Effector memory CD4-positive, alpha-beta T cell (primary cell): ENCODE measurements around the gene BCL10.

ENCODE experiments used
- DNase-seq, 3 donors: peaks; one replicate each; pipeline ENCODE4 v3.0.0-alpha.2; 2020
- H3K27ac ChIP-seq: 2 replicates; pipeline ENCODE4 v1.7.0; 2013; ENCODE audit warnings: mild to moderate bottlenecking, low read length, moderate library complexity; ENCODE audit not compliant: insufficient read depth, poor library complexity, severe bottlenecking
- H3K27me3 ChIP-seq: replicated peaks from 2 replicates; pipeline ENCODE4 v1.7.0; 2013; ENCODE audit warnings: mild to moderate bottlenecking, low read length; ENCODE audit not compliant: insufficient read depth, control insufficient read depth, poor library complexity, severe bottlenecking
- H3K36me3 ChIP-seq: 2 replicates; pipeline ENCODE4 v1.7.0; 2013; ENCODE audit warnings: mild to moderate bottlenecking, low read length, moderate library complexity; ENCODE audit not compliant: control insufficient read depth, insufficient read depth
- H3K4me1 ChIP-seq: 2 replicates; pipeline ENCODE4 v1.7.0; 2013; ENCODE audit warnings: low read length, mild to moderate bottlenecking; ENCODE audit not compliant: control insufficient read depth, insufficient read depth, poor library complexity, severe bottlenecking
- H3K4me3 ChIP-seq: 2 replicates; pipeline ENCODE4 v1.7.0; 2013; ENCODE audit warnings: low read length, low read depth, mild to moderate bottlenecking; ENCODE audit not compliant: insufficient read depth, poor library complexity, severe bottlenecking
- H3K9me3 ChIP-seq: 2 replicates; pipeline ENCODE4 v1.7.0; 2013; ENCODE audit warnings: mild to moderate bottlenecking, low read length, moderate library complexity; ENCODE audit not compliant: control insufficient read depth
- total RNA-seq, 3 donors: gene quantifications; one replicate each; lab custom pipeline; 2026; lab: John Stamatoyannopoulos, UW

The BCL10 gene
- 47.4 to 67.4 (median 59.1) reads per million in 3 donors for total RNA-seq

GRCh38 chr1:85276215-85276977 lies at the start of gene BCL10:
Gene BCL10 (minus strand): TSS chr1:85276632. CDS start chr1:85276352, 280 bp downstream.
- Histone ChIP-seq H3K4me3 (peak within 1 kb of the TSS; percentile 81), H3K27ac (peak within 1 kb of the TSS; percentile 95), H3K9me3 (no peaks in the 10 kb centered on the region), H3K4me1 (no peaks in the 10 kb centered on the region), H3K27me3 (no peaks in the 10 kb centered on the region), H3K36me3 (no peaks in the 10 kb centered on the region)
- DNase-seq: peak; percentile 95 to 97 (median 97)

GRCh38 chr1:85325920-85326319 lies 49.5 kb upstream of the BCL10 start:
- no peaks in the 10 kb centered on the region for H3K36me3 ChIP-seq
- no peak overlapping the region for H3K4me3 ChIP-seq
- no peak for DNase-seq
- H3K27me3 ChIP-seq: no peaks in the 10 kb centered on the region
- H3K27ac ChIP-seq: no peak overlapping the region
- H3K4me1 ChIP-seq: no peaks in the 10 kb centered on the region
- no peaks in the 10 kb centered on the region for H3K9me3 ChIP-seq

- H3K9me3 ChIP-seq: no peaks in the 10 kb centered on the region
- no peaks in the 10 kb centered on the region for H3K4me1 ChIP-seq
- no peaks in the 10 kb centered on the region for H3K27me3 ChIP-seq
- no peak overlapping the region for H3K4me3 ChIP-seq
- no peak overlapping the region for H3K27ac ChIP-seq
- no peak for DNase-seq
- no peaks in the 10 kb centered on the region for H3K36me3 ChIP-seq
These were observed 47.3 kb upstream of the BCL10 start for GRCh38 chr1:85323770-85324169.

- H3K4me3 ChIP-seq: no peak overlapping the region
- H3K9me3 ChIP-seq: no peaks in the 10 kb centered on the region
- no peak overlapping the region for H3K27ac ChIP-seq
- no peak for DNase-seq
- H3K27me3 ChIP-seq: no peaks in the 10 kb centered on the region
- no peaks in the 10 kb centered on the region for H3K4me1 ChIP-seq
- no peaks in the 10 kb centered on the region for H3K36me3 ChIP-seq
These were observed 46.2 kb upstream of the BCL10 start for GRCh38 chr1:85322655-85323054.

GRCh38 chr1:85321237-85321964 lies 45.0 kb upstream of the BCL10 start:
- no peak overlapping the region for H3K27ac ChIP-seq
- H3K4me1 ChIP-seq: no peaks in the 10 kb centered on the region
- no peaks in the 10 kb centered on the region for H3K36me3 ChIP-seq
- H3K4me3 ChIP-seq: no peak overlapping the region
- no peaks in the 10 kb centered on the region for H3K9me3 ChIP-seq
- no peak for DNase-seq
- no peaks in the 10 kb centered on the region for H3K27me3 ChIP-seq

- Histone ChIP-seq H3K27ac (no peak overlapping the region), H3K4me3 (no peak overlapping the region), H3K4me1 (no peaks in the 10 kb centered on the region), H3K36me3 (no peaks in the 10 kb centered on the region), H3K27me3 (no peaks in the 10 kb centered on the region), H3K9me3 (no peaks in the 10 kb centered on the region)
- no peak for DNase-seq
These were observed 44.1 kb upstream of the BCL10 start for GRCh38 chr1:85320371-85321131.

- no peak for DNase-seq
- H3K27ac ChIP-seq: no peak overlapping the region
- H3K36me3 ChIP-seq: no peaks in the 10 kb centered on the region
- H3K27me3 ChIP-seq: no peaks in the 10 kb centered on the region
- no peaks in the 10 kb centered on the region for H3K9me3 ChIP-seq
- H3K4me1 ChIP-seq: no peaks in the 10 kb centered on the region
- no peak overlapping the region for H3K4me3 ChIP-seq
These were observed 43.5 kb upstream of the BCL10 start for GRCh38 chr1:85319931-85320330.

- no peak overlapping the region for H3K4me3 ChIP-seq
- H3K36me3 ChIP-seq: no peaks in the 10 kb centered on the region
- no peaks in the 10 kb centered on the region for H3K27me3 ChIP-seq
- H3K4me1 ChIP-seq: no peaks in the 10 kb centered on the region
- DNase-seq: no peak
- no peak overlapping the region for H3K27ac ChIP-seq
- no peaks in the 10 kb centered on the region for H3K9me3 ChIP-seq
These were observed 43.1 kb upstream of the BCL10 start for GRCh38 chr1:85319491-85319890.

GRCh38 chr1:85318217-85318616 lies 41.8 kb upstream of the BCL10 start:
- no peaks in the 10 kb centered on the region for H3K4me1 ChIP-seq
- no peak overlapping the region for H3K4me3 ChIP-seq
- no peaks in the 10 kb centered on the region for H3K36me3 ChIP-seq
- no peak for DNase-seq
- H3K27ac ChIP-seq: no peak overlapping the region
- H3K9me3 ChIP-seq: no peaks in the 10 kb centered on the region
- H3K27me3 ChIP-seq: no peaks in the 10 kb centered on the region
